GM21723 (cell line): ENCODE data around the gene LNPK.
"Not testable (repeated sequence)": the region's sequence is repeated elsewhere in the genome, so short reads cannot be mapped to it uniquely, and the experiment has no call there.

Source experiments
- ATAC-seq: cut with Tn5 transposase; IDR thresholded peaks from one replicate; pipeline ENCODE4 v1.9.1; 2021; ENCODE audit warnings: mild to moderate bottlenecking, moderate library complexity; ENCODE audit not compliant: unreplicated experiment

The LNPK gene

DNA sequence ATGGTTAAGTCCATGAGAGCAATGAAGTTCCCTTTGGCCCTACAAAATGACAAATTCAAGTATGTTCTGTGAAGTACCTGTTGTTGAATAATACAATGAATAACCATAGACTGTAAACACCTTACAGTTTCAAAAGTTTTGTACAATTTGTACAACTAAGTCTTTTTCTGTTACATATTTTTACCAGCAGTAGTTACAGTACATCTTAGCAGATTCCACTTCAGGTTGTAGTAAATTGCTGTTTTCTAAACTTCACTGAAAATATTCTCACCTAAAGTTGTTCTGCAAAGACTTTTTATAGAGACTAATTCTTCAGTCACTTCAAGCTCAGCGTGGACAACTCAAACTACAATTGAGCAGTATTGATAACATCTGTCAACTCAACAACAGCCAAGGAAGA, 28.7 kb downstream of the LNPK start:
- no peak for ATAC-seq

DNA sequence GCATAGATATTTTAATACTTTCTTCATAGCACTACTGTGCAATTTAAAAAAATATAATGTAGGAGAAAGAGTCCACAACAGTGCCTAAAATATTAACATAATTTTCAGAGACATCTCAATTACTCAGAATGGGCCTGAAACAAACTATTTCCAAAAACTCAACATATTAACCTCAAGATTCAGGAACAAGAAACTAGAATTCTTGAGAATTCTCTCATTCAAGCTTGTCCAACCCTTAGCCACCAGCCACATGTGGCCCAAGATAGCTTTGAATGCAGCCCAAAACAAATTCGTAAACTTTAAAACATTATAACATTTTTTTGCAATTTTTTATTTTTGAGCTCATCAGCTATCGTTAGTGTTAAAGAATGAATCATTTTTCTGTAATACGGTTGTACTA, 35.2 kb downstream of the LNPK start:
- no peak for ATAC-seq

DNA sequence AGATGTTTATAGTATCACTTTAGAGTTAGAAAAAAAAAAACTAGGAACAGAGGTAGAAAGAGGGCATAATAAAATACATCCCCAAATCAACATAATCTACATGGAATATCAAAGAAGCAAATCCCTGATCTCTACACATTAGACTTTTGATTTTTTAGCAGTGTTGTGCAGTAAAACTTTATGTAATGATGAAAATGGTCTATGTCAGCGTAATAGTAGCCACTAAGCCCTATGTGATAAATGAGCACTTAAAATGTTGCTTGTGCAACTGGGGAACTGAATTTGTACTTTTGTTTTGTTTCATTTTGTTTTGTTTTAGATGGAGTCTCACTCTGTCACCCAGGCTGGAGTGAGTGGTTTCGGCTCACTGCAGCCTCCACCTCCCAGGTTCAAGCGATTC, 36.3 kb downstream of the LNPK start:
- no peak for ATAC-seq

DNA sequence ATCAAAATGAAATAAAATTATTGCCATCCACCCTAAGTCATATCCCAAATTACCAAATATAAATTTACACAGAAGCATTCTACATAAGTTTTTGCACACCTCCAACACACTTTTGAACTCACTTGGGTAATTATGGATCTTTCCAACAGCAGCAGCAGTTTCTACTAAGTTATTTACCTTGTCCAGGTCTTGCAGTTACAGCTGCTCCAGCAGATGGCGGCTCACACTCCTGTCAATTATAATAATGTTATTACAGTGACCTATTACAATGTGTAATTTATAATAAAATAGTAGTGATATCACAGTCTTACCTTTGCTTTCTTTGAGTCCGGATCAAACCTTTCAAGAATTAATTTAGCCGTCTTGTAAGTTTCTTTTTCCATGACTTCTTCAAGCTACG, 37.9 kb downstream of the LNPK start:
- no peak for ATAC-seq

DNA sequence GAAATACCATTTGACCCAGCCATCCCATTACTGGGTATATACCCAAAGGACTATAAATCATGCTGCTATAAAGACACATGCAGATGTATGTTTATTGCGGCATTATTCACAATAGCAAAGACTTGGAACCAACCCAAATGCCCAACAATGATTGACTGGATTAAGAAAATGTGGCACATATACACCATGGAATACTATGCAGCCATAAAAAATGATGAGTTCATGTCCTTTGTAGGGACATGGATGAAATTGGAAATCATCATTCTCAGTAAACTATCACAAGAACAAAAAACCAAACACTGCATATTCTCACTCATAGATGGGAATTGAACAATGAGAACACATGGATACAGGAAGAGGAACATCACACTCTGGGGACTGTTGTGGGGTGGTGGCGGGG, 38.9 kb downstream of the LNPK start:
- not testable (repeated sequence) for ATAC-seq

DNA sequence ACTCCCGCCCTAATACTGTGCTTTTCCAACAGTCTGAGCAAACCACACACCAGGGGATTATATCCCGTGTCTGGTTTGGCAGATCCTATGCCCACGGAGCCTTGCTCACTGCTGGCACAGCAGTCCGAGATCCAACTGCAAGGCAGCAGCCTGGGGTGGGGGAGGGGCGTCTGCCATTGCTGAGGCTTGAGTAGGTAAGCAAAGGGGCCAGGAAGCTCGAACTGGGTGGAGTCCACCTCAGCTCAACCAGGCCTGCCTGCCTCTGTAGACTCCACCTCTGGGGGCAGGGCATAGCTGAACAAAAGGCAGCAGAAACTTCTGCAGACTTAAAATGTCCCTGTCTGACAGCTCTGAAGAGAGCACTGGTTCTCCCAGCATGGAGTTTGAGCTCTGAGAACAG, 44.2 kb downstream of the LNPK start:
- ATAC-seq: no peak

GRCh38 chr2:175955136-175955535, 46.9 kb downstream of the LNPK start:
- no peak for ATAC-seq

- no peak for ATAC-seq
Measured at GRCh38 chr2:175950512-175950911, 51.6 kb downstream of the LNPK start.

- ATAC-seq: no peak
Measured at GRCh38 chr2:175948191-175948590, 53.9 kb downstream of the LNPK start.

GRCh38 chr2:175947073-175947472, 55.0 kb downstream of the LNPK start:
- no peak for ATAC-seq

DNA sequence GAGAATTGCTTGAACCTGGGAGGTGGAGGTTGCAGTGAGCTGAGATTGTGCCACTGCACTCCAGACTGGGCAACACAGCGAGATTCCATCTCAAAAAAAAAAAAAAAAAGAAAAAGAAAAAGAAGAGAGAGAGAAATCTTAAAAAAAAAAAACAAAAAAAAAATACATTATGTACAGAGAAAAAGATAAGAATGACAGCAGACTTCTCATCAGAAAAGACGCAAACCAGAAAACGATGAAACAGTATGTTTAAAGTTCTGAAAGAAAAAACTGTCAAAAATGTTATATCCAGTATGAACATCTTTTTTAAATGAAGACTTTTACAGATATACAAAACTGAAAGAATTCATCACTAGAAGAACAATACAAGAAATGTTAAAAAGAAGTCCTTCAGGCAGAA, 60.4 kb downstream of the LNPK start:
- no peak for ATAC-seq

DNA sequence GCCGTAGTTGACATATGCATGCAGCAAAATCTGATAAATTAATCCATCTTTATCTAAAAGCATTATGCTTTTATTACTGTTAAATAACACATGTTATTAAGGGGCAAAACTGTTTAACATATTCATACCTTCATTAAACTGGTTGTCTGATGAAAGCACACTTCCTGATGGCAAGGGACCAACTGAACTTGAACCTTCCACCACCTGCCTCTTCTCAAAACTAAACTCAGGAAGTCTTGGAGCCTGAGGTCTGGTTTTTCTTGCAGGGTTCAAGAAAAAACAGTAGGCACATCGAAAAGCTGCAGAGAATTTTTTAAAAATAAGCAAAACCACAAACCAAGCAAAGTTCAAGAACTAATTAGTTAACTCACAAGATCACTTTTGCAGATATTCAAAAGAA, 64.9 kb downstream of the LNPK start:
- no peak for ATAC-seq

DNA sequence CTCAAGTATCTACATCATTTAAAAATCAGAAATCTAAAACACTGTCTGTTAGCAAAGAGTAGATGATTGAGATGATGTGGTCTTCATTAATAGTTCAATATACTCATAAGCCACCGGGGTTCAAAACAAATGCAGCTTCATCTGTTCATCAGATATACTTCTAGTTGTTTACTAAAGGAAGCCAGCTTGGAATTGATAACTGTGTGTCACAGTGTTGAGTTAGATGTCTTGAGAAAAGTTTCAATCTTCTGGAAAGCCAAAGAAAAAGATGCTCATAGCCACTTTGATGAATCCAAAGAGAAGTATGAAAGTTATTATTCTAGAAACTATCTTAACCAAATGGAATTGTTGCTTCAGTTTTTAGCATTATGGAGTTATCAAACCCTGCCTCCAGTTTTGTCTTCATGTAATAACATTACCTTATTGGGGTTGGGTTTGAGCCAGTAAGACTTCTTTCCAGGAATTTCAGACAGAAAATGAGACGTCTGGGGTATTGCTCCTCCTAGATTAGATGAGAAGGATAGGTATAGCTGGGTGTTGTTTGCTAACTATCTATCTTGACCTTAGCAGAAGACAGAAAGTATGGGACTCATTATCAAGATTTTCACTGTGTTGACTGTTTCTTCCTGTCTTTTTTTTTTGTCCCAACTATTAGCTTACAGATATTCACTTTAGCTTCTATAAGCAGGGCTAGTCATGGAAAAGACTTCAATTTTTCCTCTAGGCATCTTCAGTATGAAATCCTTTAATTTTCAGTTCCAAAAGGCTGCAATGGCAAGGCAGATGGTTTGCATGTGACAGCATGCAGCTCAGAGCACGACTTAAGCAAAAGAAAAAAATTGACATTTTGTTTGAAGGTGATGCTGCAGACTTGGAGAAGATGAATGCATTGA, 66.5 kb downstream of the LNPK start:
- ATAC-seq: no peak

GRCh38 chr2:175932675-175933074, 69.4 kb downstream of the LNPK start:
- ATAC-seq: no peak

GRCh38 chr2:175931805-175932204, 70.3 kb downstream of the LNPK start:
- ATAC-seq: no peak

- no peak for ATAC-seq
Measured at GRCh38 chr2:175930504-175930903, 71.6 kb downstream of the LNPK start.

DNA sequence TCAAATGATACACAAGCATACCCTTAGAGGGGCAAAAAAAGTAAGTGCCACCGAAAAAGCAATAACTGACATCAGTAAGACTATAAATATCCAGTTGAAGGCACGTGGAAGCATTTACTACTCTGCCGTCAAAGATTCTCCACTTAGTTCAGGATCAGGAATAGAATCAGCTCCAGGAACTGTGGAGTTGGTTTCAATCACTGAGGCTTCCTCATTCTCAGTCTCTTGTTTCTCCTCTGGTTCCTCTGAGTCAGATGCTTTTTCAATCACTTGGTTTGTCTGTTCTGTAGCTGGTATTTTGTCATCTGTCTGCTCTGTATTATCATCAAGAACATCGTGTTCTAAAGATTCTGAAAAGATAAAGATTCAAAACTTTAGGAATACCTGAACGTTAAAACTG, 72.2 kb downstream of the LNPK start:
- no peak for ATAC-seq

DNA sequence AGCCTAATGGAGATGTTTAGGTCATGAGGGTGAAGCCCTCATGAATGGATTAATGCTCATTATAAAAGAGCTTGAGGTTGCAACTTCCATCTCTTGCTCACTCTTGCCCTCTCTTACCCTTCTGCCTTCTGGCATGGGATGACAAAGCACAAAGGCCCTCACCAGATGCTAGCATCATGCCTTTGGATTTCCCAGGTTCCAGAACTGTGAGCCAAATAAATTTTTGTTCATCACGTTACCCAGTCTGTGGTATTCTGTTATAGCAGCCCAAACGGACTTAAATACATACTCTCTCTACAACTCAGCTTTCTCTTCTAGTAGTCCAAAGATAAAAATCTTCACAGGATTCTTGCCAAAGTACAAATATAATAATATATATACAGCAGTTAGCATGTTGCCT, 75.8 kb downstream of the LNPK start:
- ATAC-seq: no peak

DNA sequence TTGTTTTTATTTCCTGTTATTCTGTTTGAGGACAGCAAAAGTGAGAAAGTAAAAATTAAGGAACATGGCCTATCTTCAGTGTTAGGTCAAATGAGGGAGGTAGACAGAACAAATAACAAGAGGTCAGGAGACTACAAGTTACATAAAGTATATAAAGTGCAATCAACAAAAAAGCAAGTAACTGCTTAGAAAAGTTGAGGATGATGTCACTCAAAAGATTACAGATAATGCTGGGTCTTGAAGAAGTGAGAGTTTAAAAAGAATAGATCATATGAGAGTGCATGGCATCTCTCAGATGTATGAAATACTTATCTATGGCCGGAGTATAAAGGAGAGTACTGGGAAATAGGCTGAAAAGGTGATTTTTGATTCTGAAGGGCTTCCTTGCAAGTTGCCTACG, 79.9 kb downstream of the LNPK start:
- ATAC-seq: no peak

DNA sequence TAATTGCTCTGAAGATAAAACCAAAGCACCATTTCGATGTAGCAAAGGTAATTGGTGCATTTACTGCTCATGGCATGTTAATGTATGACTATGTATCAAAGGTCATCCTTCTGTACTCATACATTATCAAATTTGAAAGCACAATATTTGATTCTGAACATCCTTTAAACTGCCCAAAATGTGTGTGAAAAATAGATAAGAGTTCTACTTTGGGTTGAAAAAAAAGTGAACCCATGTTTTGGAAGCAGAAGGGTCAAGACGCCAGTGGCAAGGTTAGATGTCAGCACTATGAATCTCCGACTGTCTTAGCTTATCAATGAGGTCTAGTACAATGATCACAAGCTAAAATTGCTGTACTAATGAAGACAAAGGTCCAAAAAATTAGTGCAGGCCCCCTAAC, 83.1 kb downstream of the LNPK start:
- ATAC-seq: no peak

GRCh38 chr2:175914846-175915245, 87.2 kb downstream of the LNPK start:
- no peak for ATAC-seq

DNA sequence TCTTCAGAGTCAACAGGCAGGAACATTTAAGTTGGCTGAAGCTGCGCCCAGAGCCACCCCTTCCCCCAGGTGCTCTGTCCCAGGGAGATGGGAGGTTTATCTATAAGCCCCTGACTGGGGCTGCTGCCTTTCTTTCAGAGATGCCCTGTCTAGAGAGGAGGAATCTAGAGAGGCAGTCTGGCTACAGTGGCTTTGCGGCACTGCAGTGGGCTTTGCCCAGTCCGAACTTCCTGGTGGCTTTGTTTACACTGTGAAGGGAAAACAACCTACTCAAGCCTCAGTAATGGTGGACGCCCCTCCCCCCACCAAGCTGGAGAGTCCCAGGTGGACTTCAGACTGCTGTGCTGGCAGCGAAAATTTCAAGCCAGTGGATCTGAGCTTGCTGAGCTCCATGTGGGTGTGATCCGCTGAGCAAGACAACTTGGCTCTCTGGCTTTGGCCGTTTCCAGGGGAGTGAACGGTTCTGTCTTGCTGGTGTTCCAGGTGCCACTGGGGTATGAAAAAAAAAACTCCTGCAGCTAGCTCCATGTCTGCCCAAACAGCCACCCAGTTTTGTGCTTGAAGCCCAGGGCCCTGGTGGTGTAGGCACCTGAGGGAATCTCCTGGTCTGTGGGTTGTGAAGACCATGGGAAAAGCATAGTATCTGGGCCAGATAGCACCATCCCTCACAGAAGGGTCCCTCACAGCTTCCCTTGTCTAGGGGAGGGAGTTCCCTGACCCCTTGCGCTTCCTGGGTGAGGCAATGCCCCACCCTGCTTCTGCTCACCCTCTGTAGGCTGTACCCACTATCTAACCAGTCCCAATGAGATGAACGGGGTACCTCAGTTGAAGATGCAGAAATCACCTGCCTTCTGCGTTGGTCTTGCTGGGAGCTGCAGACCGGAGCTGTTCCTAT, 88.0 kb downstream of the LNPK start:
- ATAC-seq: not testable (repeated sequence)
